ENCODE data around the gene SLC43A2. TPM values are rescaled to one million over a fixed set of nuclear protein-coding genes. Genes with fewer than 3 reads are reported as not detected.

The SLC43A2 gene
- polyA plus RNA-seq (60.1 and 69.0 TPM in 2 replicates), polyA minus RNA-seq (97.8 and 108 TPM in 2 replicates)

GRCh38 chr17:1627982-1628855 lies at the start of gene SLC43A2:
SLC43A2 (minus strand) TSS chr17:1628834; CDS start chr17:1627874, 960 bp downstream.
- no peaks in the 10 kb centered on the region for H4K20me1 ChIP-seq (ENCODE audit: insufficient read depth)
- no peaks in the 10 kb centered on the region for H3K9me2 ChIP-seq (ENCODE audit: insufficient read depth, low read length)
- peak within 1 kb of the TSS; percentile 96 for H3K4me3 ChIP-seq (ENCODE audit: low read length)
- H3F3A ChIP-seq (ENCODE audit: insufficient read depth, low read length, poor library complexity, severe bottlenecking), result no peaks in the 10 kb centered on the region
- peak within 1 kb of the TSS; percentile 99 for H3K27ac ChIP-seq (ENCODE audit: low read length)
- H3K9ac ChIP-seq (ENCODE audit: low read length), result peak within 1 kb of the TSS; percentile 99
- no peak for TF ChIP-seq RAD21 (conservative IDR thresholded peaks at IDR 0.05)
- TF ChIP-seq POLR2AphosphoS5 (IDR thresholded peaks at IDR 0.05), result peak; percentile 42
- TF ChIP-seq MXI1 (conservative IDR thresholded peaks at IDR 0.05; ENCODE audit: poor library complexity, severe bottlenecking), result peak; percentile 98
- TF ChIP-seq TAF1 (IDR thresholded peaks at IDR 0.05; ENCODE audit: low read depth), result peak; percentile 53
- no peak for TF ChIP-seq SMC3 (conservative IDR thresholded peaks at IDR 0.05; ENCODE audit: poor library complexity)
- no peak for TF ChIP-seq EZH2 (IDR thresholded peaks at IDR 0.05; ENCODE audit: borderline replicate concordance, insufficient read depth, low read length, poor library complexity, severe bottlenecking)
- TF ChIP-seq, protein P1, sequence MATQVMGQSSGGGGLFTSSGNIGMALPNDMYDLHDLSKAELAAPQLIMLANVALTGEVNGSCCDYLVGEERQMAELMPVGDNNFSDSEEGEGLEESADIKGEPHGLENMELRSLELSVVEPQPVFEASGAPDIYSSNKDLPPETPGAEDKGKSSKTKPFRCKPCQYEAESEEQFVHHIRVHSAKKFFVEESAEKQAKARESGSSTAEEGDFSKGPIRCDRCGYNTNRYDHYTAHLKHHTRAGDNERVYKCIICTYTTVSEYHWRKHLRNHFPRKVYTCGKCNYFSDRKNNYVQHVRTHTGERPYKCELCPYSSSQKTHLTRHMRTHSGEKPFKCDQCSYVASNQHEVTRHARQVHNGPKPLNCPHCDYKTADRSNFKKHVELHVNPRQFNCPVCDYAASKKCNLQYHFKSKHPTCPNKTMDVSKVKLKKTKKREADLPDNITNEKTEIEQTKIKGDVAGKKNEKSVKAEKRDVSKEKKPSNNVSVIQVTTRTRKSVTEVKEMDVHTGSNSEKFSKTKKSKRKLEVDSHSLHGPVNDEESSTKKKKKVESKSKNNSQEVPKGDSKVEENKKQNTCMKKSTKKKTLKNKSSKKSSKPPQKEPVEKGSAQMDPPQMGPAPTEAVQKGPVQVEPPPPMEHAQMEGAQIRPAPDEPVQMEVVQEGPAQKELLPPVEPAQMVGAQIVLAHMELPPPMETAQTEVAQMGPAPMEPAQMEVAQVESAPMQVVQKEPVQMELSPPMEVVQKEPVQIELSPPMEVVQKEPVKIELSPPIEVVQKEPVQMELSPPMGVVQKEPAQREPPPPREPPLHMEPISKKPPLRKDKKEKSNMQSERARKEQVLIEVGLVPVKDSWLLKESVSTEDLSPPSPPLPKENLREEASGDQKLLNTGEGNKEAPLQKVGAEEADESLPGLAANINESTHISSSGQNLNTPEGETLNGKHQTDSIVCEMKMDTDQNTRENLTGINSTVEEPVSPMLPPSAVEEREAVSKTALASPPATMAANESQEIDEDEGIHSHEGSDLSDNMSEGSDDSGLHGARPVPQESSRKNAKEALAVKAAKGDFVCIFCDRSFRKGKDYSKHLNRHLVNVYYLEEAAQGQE (IDR thresholded peaks at IDR 0.05; ENCODE audit: borderline replicate concordance), result peak; percentile 15
- no peak for TF ChIP-seq CTCF (IDR thresholded peaks at IDR 0.05; ENCODE audit: poor library complexity, severe bottlenecking)
- TF ChIP-seq EP300 (conservative IDR thresholded peaks at IDR 0.05; ENCODE audit: poor library complexity, severe bottlenecking), result no peak
- H3K27me3 ChIP-seq (ENCODE audit: insufficient read depth, low read depth, low read length), result no peaks in the 10 kb centered on the region
- H3K36me3 ChIP-seq (ENCODE audit: insufficient read depth, low read length), result peaks cover 14% of the 10 kb centered on the region
- peak within 1 kb of the TSS; percentile 69 for H2AFZ ChIP-seq (ENCODE audit: low read depth, low read length)
- H3K9me3 ChIP-seq (ENCODE audit: low read length), result no peaks in the 10 kb centered on the region
- peaks cover 43% of the 10 kb centered on the region for H3K79me2 ChIP-seq (replicated peaks; ENCODE audit: insufficient read depth, low read length)
- H3K4me2 ChIP-seq (ENCODE audit: low read length), result peak within 1 kb of the TSS; percentile 94

- Histone ChIP-seq H3K4me3 (ENCODE audit: low read length) (no peak overlapping the region), H3K9me2 (ENCODE audit: insufficient read depth, low read length) (no peaks in the 10 kb centered on the region), H3K9ac (ENCODE audit: low read length) (no peak overlapping the region), H3K27me3 (ENCODE audit: insufficient read depth, low read depth, low read length) (no peaks in the 10 kb centered on the region), H2AFZ (ENCODE audit: low read depth, low read length) (no peak overlapping the region), H3K27ac (ENCODE audit: low read length) (no peak overlapping the region), H3F3A (ENCODE audit: insufficient read depth, low read length, poor library complexity, severe bottlenecking) (no peaks in the 10 kb centered on the region), H3K79me2 (replicated peaks; ENCODE audit: insufficient read depth, low read length) (peaks cover 16% of the 10 kb centered on the region), H3K9me3 (ENCODE audit: low read length) (no peaks in the 10 kb centered on the region), H3K36me3 (ENCODE audit: insufficient read depth, low read length) (peaks cover 25% of the 10 kb centered on the region), H4K20me1 (ENCODE audit: insufficient read depth) (peaks cover 5% of the 10 kb centered on the region), H3K4me2 (ENCODE audit: low read length) (no peak overlapping the region)
- no peak for TF ChIP-seq CTCF (IDR thresholded peaks at IDR 0.05; ENCODE audit: poor library complexity, severe bottlenecking)
- TF ChIP-seq MXI1 (conservative IDR thresholded peaks at IDR 0.05; ENCODE audit: poor library complexity, severe bottlenecking), result no peak
- TF ChIP-seq SMC3 (conservative IDR thresholded peaks at IDR 0.05; ENCODE audit: poor library complexity), result no peak
- TF ChIP-seq EP300 (conservative IDR thresholded peaks at IDR 0.05; ENCODE audit: poor library complexity, severe bottlenecking), result no peak
- TF ChIP-seq, protein P1 (IDR thresholded peaks at IDR 0.05; ENCODE audit: borderline replicate concordance), result no peak
- TF ChIP-seq EZH2 (IDR thresholded peaks at IDR 0.05; ENCODE audit: borderline replicate concordance, insufficient read depth, low read length, poor library complexity, severe bottlenecking), result no peak
- no peak for TF ChIP-seq TAF1 (IDR thresholded peaks at IDR 0.05; ENCODE audit: low read depth)
- TF ChIP-seq RAD21 (conservative IDR thresholded peaks at IDR 0.05), result no peak
- no peak for TF ChIP-seq POLR2AphosphoS5 (IDR thresholded peaks at IDR 0.05)
These were observed 47.8 kb upstream of the SLC43A2 start for GRCh38 chr17:1676401-1676800.
